Colonic mucosa (tissue), 4 donors: ENCODE data around the gene CLASP1. TPM values are rescaled to one million over a fixed set of nuclear protein-coding genes. Genes with fewer than 3 reads are reported as not detected.
A peak's percentile ranks its signal among the peaks of the same experiment; 100 is the strongest.

Experiments
- DNase-seq: peaks from one replicate; pipeline ENCODE4 v3.0.0-alpha.2; 2020
- H3K27ac ChIP-seq: fragments of 200-600 bp; one replicate; pipeline ENCODE4 v1.8.0; 2021
- H3K27me3 ChIP-seq: fragments of 200-600 bp; one replicate; pipeline ENCODE4 v1.8.0; 2021
- H3K36me3 ChIP-seq: fragments of 200-600 bp; one replicate; pipeline ENCODE4 v1.8.0; 2021
- H3K4me1 ChIP-seq: fragments of 200-600 bp; one replicate; pipeline ENCODE4 v1.8.0; 2021; ENCODE audit warnings: mild to moderate bottlenecking
- H3K4me3 ChIP-seq: fragments of 200-600 bp; one replicate; pipeline ENCODE4 v1.8.0; 2021
- H3K9ac ChIP-seq, 2 donors: one replicate each; pipeline ENCODE4 v1.7.0; 2013; ENCODE audit warnings: control low read depth in 2 of 2, low read depth in 2 of 2, low read length in 2 of 2
- H3K9me3 ChIP-seq: fragments of 200-600 bp; one replicate; pipeline ENCODE4 v1.8.0; 2021
- intact Hi-C: fragments of 100-400 bp; cut with DNase I; formaldehyde crosslinking; loops from one replicate; pipeline ENCODE4 v1.14.1; 2022
- total RNA-seq, 2 donors: library from RNA; stranded (reverse); fragmentation: NEBNext Ultra II Directional in 1 of 2; extraction: Animal tissue kit (Norgen Biotek cat#: 25700) in 1 of 2; gene quantifications; one replicate each; pipeline ENCODE4 v1.2.1, GENCODE V29; 2021
- TF ChIP-seq, protein P1 (sequence below): fragments of 200-600 bp; IDR thresholded peaks from one replicate; pipeline ENCODE4 v1.8.0; 2022; ENCODE audit warnings: antibody characterized with exemption, mild to moderate bottlenecking
- donor health status: healthy.
- donor health status: DM: no; HTN: no; CAD: no.
- donor health status: DM: no; HTN: no; CAD: no.

The CLASP1 gene
- total RNA-seq, 2 donors from 2014 or later, result 30.3 to 32.3 TPM

DNA sequence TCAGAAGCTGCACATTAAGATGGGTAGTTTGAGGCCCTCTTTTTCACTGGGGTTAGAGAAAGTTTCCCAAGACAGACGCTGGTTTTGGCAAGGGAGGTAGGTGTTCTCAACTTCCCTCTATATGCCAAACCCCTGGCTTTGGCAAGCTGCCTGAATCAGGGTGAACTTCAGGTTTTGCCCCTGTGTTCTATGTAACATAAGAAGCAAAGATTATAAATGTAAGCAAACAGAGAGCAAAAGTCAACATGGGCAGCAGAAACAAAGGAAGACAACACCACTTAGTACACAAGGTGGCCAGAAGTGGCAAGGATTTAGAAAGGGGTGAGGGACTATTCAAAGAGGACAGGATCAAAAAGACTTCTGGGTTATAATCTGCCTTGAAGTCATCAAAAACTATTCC lies 293.8 kb downstream of the CLASP1 start:
- DNase-seq, result peak; percentile 82

GRCh38 chr2:121351521-121352318 lies 297.5 kb downstream of the CLASP1 start:
- H3K9me3 ChIP-seq, result no peaks in the 10 kb centered on the region
- no peaks in the 10 kb centered on the region for H3K27me3 ChIP-seq
- TF ChIP-seq, protein P1, sequence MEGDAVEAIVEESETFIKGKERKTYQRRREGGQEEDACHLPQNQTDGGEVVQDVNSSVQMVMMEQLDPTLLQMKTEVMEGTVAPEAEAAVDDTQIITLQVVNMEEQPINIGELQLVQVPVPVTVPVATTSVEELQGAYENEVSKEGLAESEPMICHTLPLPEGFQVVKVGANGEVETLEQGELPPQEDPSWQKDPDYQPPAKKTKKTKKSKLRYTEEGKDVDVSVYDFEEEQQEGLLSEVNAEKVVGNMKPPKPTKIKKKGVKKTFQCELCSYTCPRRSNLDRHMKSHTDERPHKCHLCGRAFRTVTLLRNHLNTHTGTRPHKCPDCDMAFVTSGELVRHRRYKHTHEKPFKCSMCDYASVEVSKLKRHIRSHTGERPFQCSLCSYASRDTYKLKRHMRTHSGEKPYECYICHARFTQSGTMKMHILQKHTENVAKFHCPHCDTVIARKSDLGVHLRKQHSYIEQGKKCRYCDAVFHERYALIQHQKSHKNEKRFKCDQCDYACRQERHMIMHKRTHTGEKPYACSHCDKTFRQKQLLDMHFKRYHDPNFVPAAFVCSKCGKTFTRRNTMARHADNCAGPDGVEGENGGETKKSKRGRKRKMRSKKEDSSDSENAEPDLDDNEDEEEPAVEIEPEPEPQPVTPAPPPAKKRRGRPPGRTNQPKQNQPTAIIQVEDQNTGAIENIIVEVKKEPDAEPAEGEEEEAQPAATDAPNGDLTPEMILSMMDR, result no peak
- H3K27ac ChIP-seq, result no peak overlapping the region
- H3K4me1 ChIP-seq, result no peaks in the 10 kb centered on the region
- no peak for DNase-seq
- intact Hi-C loops, result no loop called here
- no peak overlapping the region for H3K4me3 ChIP-seq
- no peak overlapping the region for H3K9ac ChIP-seq
- H3K36me3 ChIP-seq, result peaks cover 9% of the 10 kb centered on the region

More for the DNA sequence above, 293.8 kb downstream of the CLASP1 start:
- H3K27me3 ChIP-seq, result no peaks in the 10 kb centered on the region
- H3K4me3 ChIP-seq, result no peak overlapping the region
- TF ChIP-seq, protein P1, result no peak
- no peaks in the 10 kb centered on the region for H3K4me1 ChIP-seq
- no peaks in the 10 kb centered on the region for H3K9me3 ChIP-seq
- peak overlapping the region; percentile 56 for H3K27ac ChIP-seq
- peaks cover 10% of the 10 kb centered on the region for H3K36me3 ChIP-seq
- H3K9ac ChIP-seq, result peak overlapping the region in 1 of 2 donors; percentile 27
- intact Hi-C loops, result loop anchor here (5.0 kb wide), 1 partner anchor 258 kb away; no protein-coding TSS in a partner anchor

DNA sequence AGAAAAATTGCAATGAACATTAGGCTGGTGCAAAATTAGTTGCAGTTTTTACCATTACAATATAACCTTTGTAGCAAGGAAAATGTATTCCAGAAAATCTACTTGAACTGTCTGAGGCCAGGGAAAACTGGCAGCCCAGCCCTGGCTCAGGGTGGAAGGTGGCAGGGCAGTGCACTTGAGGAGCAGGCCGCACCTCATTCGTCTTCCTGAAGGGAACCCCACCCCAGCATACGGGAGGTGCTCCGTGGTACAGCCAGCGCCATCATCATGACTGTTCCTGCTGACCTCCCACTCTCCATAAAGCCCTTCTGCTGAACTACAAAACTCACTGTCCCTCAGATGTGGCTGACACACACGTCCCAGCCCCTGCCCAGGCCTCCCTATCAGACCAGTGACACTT lies 298.4 kb downstream of the CLASP1 start:
- intact Hi-C loops, result no loop called here
- H3K4me1 ChIP-seq, result no peaks in the 10 kb centered on the region
- no peak overlapping the region for H3K4me3 ChIP-seq
- H3K9ac ChIP-seq, result no peak overlapping the region
- no peaks in the 10 kb centered on the region for H3K9me3 ChIP-seq
- no peaks in the 10 kb centered on the region for H3K27me3 ChIP-seq
- peaks cover 10% of the 10 kb centered on the region for H3K36me3 ChIP-seq
- TF ChIP-seq, protein P1, result no peak
- H3K27ac ChIP-seq, result no peak overlapping the region
- DNase-seq, result no peak

- no peaks in the 10 kb centered on the region for H3K9me3 ChIP-seq
- no peak overlapping the region for H3K27ac ChIP-seq
- DNase-seq, result no peak
- H3K4me1 ChIP-seq, result no peaks in the 10 kb centered on the region
- H3K27me3 ChIP-seq, result no peaks in the 10 kb centered on the region
- peak overlapping the region in 1 of 2 donors; percentile 37 for H3K9ac ChIP-seq
- no peak overlapping the region for H3K4me3 ChIP-seq
- intact Hi-C loops, result no loop called here
- TF ChIP-seq, protein P1, result no peak
- peaks cover 10% of the 10 kb centered on the region for H3K36me3 ChIP-seq
Measured at GRCh38 chr2:121350402-121350775, 298.9 kb downstream of the CLASP1 start.

DNA sequence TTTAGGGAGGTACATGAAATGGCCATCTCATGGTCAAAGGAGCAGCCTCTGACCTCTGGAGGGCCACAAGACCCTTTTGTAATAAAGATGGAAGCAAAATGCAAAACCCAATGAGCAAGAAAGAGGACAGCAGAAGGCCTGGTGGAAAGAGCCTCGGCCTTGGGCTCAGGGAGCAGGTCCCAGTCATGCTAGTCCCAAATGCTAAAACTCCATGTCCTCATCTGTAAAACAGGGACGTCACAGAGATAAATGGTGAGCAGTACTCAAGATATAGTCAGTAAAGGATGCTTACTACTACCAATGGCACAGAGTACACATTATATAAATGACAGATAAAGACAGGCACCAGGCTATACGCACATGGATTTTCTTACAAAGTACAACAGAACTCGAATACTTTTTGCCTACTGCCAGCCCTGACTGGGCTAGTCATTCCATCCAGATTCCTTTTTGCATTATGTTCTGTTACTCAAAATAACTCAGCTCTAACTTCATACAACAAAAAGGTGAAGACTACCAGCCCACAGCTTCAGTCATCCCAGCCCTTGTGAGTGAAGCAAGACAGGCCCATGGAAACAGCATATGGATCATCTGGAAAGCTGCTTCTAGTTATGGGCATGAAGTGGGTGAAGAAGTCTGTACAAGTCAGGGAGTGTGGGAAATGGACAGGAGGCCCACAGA lies 299.4 kb downstream of the CLASP1 start:
- Histone ChIP-seq H3K9me3 (no peaks in the 10 kb centered on the region), H3K36me3 (peaks cover 10% of the 10 kb centered on the region), H3K27ac (no peak overlapping the region), H3K9ac (peak overlapping the region in 1 of 2 donors; percentile 37), H3K27me3 (no peaks in the 10 kb centered on the region), H3K4me1 (no peaks in the 10 kb centered on the region), H3K4me3 (no peak overlapping the region)
- no peak for DNase-seq
- intact Hi-C loops, result no loop called here
- TF ChIP-seq, protein P1, result no peak
